PFSK-1 (cell line): ENCODE results near the gene SLX1A.

Experiments used
- REST ChIP-seq, 2 experiments: IDR thresholded peaks; 2 replicates each; pipeline versions ENCODE4 v1.6.1 to v1.8.0; 2011 to 2012; ENCODE audit warnings: low read depth in 2 of 2, low read length in 2 of 2, control low read depth in 1 of 2, inconsistent platforms in 1 of 2, mild to moderate bottlenecking in 1 of 2, moderate library complexity in 1 of 2; ENCODE audit not compliant: insufficient read depth in 1 of 2
- TAF1 ChIP-seq: IDR thresholded peaks from 2 replicates; pipeline ENCODE4 v1.6.1; 2012; ENCODE audit warnings: low read length, control low read depth, borderline replicate concordance; ENCODE audit not compliant: insufficient read depth

DNA sequence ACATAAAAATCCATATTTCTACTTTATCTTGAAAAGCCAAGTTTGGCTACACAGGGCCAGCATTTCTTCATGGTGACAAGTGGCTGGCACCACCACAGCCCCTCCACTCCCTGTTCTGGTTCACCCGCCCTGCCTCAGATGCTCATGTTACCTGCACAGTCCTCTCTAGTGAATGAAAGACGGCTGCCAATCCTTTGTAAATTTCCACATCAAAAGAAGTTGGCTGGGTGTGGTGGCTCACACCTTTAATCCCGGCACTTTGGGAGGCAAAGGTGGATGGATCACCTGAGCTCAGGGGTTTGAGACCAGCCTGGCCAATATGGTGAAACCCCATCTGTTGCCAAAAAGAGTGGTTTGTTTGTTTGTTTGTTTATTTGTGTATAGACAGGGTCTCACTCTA lies 30.1 kb upstream of the SLX1A start:
- TF ChIP-seq TAF1 (no peak), REST (IDR thresholded peaks at IDR 0.05; ENCODE audit: insufficient read depth in 1 of 2, low read depth in 2 of 2, low read length in 2 of 2) (no peak)
